MCF 10A (cell line): ENCODE measurements around the gene NT5C. TPM values are rescaled to one million over a fixed set of nuclear protein-coding genes. Genes with fewer than 3 reads are reported as not detected.
"Not testable (repeated sequence)": the region's sequence is repeated elsewhere in the genome, so short reads cannot be mapped to it uniquely, and the experiment has no call there.

Source experiments
- BruUV-seq: library from RNA; stranded (reverse); fragments of 400-500 nt; replicated peaks from 2 replicates; lab custom pipeline; 2021; lab: Mats Ljungman, UMichigan
- CTCF ChIA-PET: fragments of 300-600 bp; sonication (Branson Sonifier 250); formaldehyde crosslinking; extraction: SDS; loops from one replicate; lab custom pipeline; 2021; ENCODE audit warnings: antibody characterized with exemption, inconsistent platforms; lab: Yijun Ruan, JAX
- POLR2A ChIA-PET: fragments of 300-600, 350-650 bp; sonication (Branson Sonifier 250); formaldehyde crosslinking; extraction: SDS; loops from one replicate; lab custom pipeline; 2020; ENCODE audit warnings: antibody characterized with exemption, inconsistent platforms; lab: Yijun Ruan, JAX
- DNase-seq: peaks from one replicate; pipeline ENCODE4 v3.0.0-alpha.2; 2018; ENCODE audit not compliant: unreplicated experiment
- H3K27ac Mint-ChIP-seq: one replicate; pipeline ENCODE4 v1.8.0; 2022; ENCODE audit warnings: mild to moderate bottlenecking, low read depth, mixed read lengths; ENCODE audit not compliant: unreplicated experiment
- H3K27me3 Mint-ChIP-seq: one replicate; pipeline ENCODE4 v1.8.0; 2022; ENCODE audit warnings: mixed read lengths; ENCODE audit not compliant: insufficient read depth, unreplicated experiment
- H3K36me3 Mint-ChIP-seq: one replicate; pipeline ENCODE4 v1.8.0; 2022; ENCODE audit warnings: mild to moderate bottlenecking, moderate library complexity, mixed read lengths; ENCODE audit not compliant: insufficient read depth, unreplicated experiment
- H3K4me1 Mint-ChIP-seq: one replicate; pipeline ENCODE4 v1.8.0; 2022; ENCODE audit warnings: mixed read lengths; ENCODE audit not compliant: insufficient read depth, unreplicated experiment
- H3K4me3 Mint-ChIP-seq: one replicate; pipeline ENCODE4 v1.8.0; 2022; ENCODE audit warnings: mild to moderate bottlenecking, moderate library complexity, mixed read lengths; ENCODE audit not compliant: unreplicated experiment
- H3K9me3 Mint-ChIP-seq: one replicate; pipeline ENCODE4 v1.8.0; 2022; ENCODE audit warnings: mixed read lengths; ENCODE audit not compliant: unreplicated experiment
- CTCF ChIP-seq: fragments of 200-600 bp; IDR thresholded peaks from one replicate; pipeline ENCODE4 v1.8.0; 2022; ENCODE audit warnings: antibody characterized with exemption, mild to moderate bottlenecking; ENCODE audit not compliant: unreplicated experiment
- intact Hi-C: fragments of 100-400 bp; cut with micrococcal nuclease; formaldehyde crosslinking; loops from 2 replicates; pipeline ENCODE4 v1.14.1; 2022
- total RNA-seq: library from RNA; stranded (reverse); gene quantifications from 2 replicates; pipeline ENCODE4 v1.2.3, GENCODE V29; 2022

The NT5C gene
- total RNA-seq, 1 experiment from 2014 or later = 113 TPM

GRCh38 chr17:75142236-75142971 lies 10.9 kb upstream of the NT5C start:
- POLR2A ChIA-PET = interaction anchor here (0.8 to 1.5 kb wide), 3 partner anchors 12 to 41 kb away, joined by 3 to 7 read pairs (median 4); partner anchors contain the start of gene SUMO2

GRCh38 chr17:75138519-75138918 lies 7.0 kb upstream of the NT5C start:
- Mint-ChIP-seq H3K27ac (no peak overlapping the region), H3K27me3 (no peaks in the 10 kb centered on the region), H3K4me3 (no peak overlapping the region), H3K36me3 (peaks cover 52% of the 10 kb centered on the region), H3K9me3 (no peaks in the 10 kb centered on the region), H3K4me1 (no peaks in the 10 kb centered on the region)
- no TSS peak for BruUV-seq
- intact Hi-C loops = no loop called here
- no peak for TF ChIP-seq CTCF
- ChIA-PET POLR2A (interaction anchor here (1.1 to 1.2 kb wide), 2 partner anchors 10 to 15 kb away, joined by 3 to 4 read pairs; no protein-coding TSS in a partner anchor), CTCF (interaction anchor here (1.2 kb wide), 1 partner anchor 77 kb away, joined by 4 read pairs; no protein-coding TSS in a partner anchor)
- DNase-seq = no peak

More at GRCh38 chr17:75142236-75142971, 10.9 kb upstream of the NT5C start:
- Mint-ChIP-seq H3K27me3 (no peaks in the 10 kb centered on the region), H3K4me3 (no peak overlapping the region), H3K4me1 (no peaks in the 10 kb centered on the region), H3K9me3 (no peaks in the 10 kb centered on the region), H3K36me3 (peaks cover 86% of the 10 kb centered on the region), H3K27ac (no peak overlapping the region)
- no TSS peak for BruUV-seq
- TF ChIP-seq CTCF = no peak
- CTCF ChIA-PET = interaction anchor here (0.9 to 1.2 kb wide), 3 partner anchors 28 to 63 kb away, joined by 3 to 6 read pairs (median 4); partner anchors contain the start of gene NUP85
- intact Hi-C loops = no loop called here
- no peak for DNase-seq

- ChIA-PET CTCF (interaction anchor here (1.2 to 1.4 kb wide), 2 partner anchors 8 to 24 kb away, joined by 6 to 9 read pairs; no protein-coding TSS in a partner anchor), POLR2A (interaction anchor here (1.1 to 1.3 kb wide), 4 partner anchors 8 to 17 kb away, joined by 3 to 4 read pairs (median 4); no protein-coding TSS in a partner anchor)
- intact Hi-C loops, H3K9me3 Mint-ChIP-seq, H3K4me1 Mint-ChIP-seq, BruUV-seq, H3K27ac Mint-ChIP-seq, H3K27me3 Mint-ChIP-seq, H3K4me3 Mint-ChIP-seq, DNase-seq: not testable (repeated sequence)
- H3K36me3 Mint-ChIP-seq = peaks cover 46% of the 10 kb centered on the region
These were observed 6.2 kb upstream of the NT5C start for GRCh38 chr17:75137762-75138161.

- Mint-ChIP-seq H3K36me3 (peaks cover 35% of the 10 kb centered on the region), H3K4me3 (no peak overlapping the region), H3K9me3 (no peaks in the 10 kb centered on the region)
These were observed 4.4 kb upstream of the NT5C start for GRCh38 chr17:75135946-75136345.

More at GRCh38 chr17:75135946-75136345, 4.4 kb upstream of the NT5C start:
- no peak overlapping the region for H3K27ac Mint-ChIP-seq
- ChIA-PET POLR2A (no interaction called here), CTCF (interaction anchor here (0.5 kb wide), 1 partner anchor 15 kb away, joined by 5 read pairs; no protein-coding TSS in a partner anchor)
- TF ChIP-seq CTCF = no peak
- H3K4me1 Mint-ChIP-seq = no peaks in the 10 kb centered on the region
- no TSS peak for BruUV-seq
- intact Hi-C loops = no loop called here
- H3K27me3 Mint-ChIP-seq = no peaks in the 10 kb centered on the region
- no peak for DNase-seq
